RPMI8226 (cell line): ENCODE measurements around the gene ANGPT4.
"Not testable (repeated sequence)": the region's sequence is repeated elsewhere in the genome, so short reads cannot be mapped to it uniquely, and the experiment has no call there.

ENCODE experiments used
- DNase-seq: peaks from one replicate; pipeline ENCODE4 v3.0.0-alpha.2; 2015

ANGPT4 gene

GRCh38 chr20:841568-842546 lies 74.3 kb downstream of the ANGPT4 start:
- no peak for DNase-seq

GRCh38 chr20:840858-841567 lies 75.1 kb downstream of the ANGPT4 start:
- DNase-seq, result no peak

GRCh38 chr20:840503-840857 lies 75.7 kb downstream of the ANGPT4 start:
- no peak for DNase-seq

DNA sequence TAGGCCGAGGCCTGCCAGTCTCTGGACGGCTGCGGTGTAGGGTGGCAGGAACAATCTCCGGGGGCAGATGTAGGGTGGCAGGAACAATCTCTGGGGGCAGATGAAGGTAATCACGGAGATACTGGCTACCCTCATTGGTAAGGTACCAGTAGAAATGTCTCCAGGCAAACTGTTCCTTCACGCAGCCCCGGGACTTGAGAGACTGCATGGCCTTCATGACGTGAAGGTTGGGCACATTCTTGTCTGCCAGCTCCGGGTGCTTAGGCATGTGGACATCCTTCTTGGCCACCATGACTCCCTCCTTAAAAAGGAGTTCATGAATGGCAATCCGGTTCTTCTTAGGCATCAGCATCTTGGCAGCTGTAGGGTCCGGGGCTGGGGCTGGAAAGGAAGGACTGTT lies 76.5 kb downstream of the ANGPT4 start:
- DNase-seq, result no peak

DNA sequence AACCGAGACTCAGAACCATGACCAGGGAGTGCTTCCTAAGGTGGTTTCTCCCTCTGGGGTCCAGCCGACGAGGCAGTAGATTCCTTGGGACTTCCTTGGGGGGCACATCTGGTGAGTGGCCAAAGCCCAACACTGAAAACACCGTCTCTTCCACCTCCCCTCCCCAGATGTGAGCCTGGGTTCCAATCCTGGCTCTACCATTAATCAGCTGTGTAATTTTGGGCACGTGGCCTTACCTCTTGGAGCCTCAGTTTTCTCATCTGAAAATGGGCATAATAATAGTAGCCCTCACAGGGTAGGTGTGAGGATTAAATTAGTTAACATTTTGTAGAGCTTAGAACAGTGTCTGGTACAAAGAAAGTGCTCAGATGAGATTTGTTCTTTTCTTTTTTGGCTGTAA lies 77.1 kb downstream of the ANGPT4 start:
- no peak for DNase-seq

GRCh38 chr20:836190-836589 lies 79.9 kb downstream of the ANGPT4 start:
- no peak for DNase-seq

DNA sequence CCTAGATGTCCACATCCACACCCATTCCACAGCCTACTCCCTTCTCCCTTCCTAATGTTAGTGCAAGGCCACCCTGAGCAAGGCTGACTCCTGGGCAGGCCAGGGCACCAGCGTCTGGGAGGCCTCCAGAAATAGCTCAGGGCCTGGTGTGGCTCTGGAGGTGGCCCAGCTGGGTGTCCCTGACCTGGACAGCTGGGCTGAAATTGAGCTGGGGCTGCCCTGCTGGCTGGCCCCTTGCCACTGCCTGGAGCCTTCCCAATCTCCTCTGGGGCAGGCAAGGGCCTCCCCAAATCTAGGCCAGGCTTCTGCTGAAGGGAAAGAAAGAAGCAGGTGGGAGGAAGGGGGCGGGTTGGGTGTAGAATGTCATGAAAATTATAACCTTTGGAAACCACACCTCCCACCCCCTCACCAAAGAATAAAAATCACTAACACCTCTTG lies 80.5 kb downstream of the ANGPT4 start:
- DNase-seq, result peak; percentile 28

DNA sequence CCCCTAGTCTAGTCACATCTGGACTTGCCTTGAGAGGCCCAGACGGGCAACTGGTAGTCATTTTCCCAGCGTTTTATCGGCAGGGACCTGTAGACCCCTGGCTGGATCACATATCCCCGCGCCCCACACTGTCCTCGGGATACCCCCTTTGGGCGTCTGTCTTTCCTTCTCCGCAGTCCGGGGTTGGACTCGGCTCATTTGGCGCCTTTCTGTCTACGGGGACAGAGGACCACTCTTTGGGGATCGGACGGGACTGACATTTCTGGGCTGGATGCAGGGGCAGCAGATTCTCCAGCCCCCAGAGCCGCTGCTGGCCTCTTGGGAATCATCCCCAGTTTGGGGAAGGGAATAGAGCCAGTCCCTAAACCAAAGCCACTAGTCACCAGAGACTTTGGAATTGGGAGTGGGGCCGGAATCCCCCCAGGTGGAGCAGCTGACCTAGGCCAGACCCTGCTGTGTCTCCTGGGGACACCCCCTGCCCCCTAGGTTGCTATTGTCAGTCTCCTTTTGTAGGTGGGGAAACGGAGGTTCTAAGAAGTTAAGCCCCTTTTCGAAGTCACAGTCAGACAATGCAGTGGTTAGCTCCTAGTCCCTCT lies 81.9 kb downstream of the ANGPT4 start:
- DNase-seq, result no peak

DNA sequence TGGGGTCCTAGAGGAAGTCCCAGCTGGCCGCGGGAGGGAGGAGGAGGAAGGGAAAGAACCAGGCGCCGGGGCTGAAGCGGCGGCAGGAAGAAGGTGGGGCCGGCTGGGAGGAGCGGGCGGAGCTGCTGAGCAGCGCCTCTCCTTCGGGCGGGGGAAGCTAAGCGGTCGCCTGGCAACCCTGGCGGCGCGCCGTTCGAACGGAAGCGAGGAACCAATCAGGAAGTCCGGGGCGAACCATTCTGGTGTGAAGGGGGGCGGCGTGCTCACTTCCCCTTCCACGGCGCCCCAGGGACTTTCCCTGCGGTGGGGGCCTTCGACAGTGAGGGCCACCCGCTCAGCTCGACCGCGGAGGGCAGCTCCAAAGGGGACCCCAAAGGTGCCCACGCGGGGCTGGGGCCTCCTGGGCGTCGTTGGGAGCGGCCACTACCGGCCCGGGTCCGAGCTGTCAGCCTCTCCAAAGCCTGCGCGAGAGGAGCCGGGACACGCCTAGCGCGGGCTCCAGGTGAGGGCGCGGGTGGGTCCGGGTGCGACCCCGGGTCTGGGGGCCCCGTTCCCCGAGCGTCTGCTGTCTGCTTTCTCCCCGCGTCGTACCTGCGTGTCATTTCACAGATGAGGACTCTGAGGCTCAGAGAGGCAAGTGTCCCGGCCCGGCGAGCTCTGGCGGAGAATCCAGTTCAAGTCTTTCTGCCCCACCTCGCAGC lies 82.5 kb downstream of the ANGPT4 start, which contains the start of gene FAM110A:
FAM110A (plus strand) TSS at position 266 of the 701 bp plus-strand sequence. CDS start 11,090 bp downstream, outside the sequence.
- peak; percentile 97 for DNase-seq

GRCh38 chr20:833121-833449 lies 83.0 kb downstream of the ANGPT4 start:
- no peak for DNase-seq

DNA sequence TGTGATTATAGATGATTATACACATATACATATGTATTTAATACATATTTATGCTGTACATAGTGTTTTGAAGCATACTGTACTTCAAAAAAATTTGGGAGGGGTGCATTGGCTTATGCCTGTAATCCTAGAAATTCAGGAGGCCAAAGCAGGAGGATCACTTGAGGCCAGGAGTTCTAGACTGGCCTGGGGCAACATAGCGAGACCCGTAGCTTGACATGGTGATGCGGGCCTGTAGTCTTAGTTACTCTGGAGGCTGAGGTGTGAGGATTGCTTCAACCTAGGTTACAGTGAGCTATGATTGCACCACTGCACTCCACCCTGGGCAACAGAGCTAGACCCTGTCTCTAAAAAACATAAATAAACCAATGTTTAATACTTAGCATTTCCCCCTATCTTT lies 84.2 kb downstream of the ANGPT4 start:
- DNase-seq, result no peak

GRCh38 chr20:831251-831650 lies 84.9 kb downstream of the ANGPT4 start:
- no peak for DNase-seq

- no peak for DNase-seq
These were observed 86.1 kb downstream of the ANGPT4 start for GRCh38 chr20:830011-830521.

DNA sequence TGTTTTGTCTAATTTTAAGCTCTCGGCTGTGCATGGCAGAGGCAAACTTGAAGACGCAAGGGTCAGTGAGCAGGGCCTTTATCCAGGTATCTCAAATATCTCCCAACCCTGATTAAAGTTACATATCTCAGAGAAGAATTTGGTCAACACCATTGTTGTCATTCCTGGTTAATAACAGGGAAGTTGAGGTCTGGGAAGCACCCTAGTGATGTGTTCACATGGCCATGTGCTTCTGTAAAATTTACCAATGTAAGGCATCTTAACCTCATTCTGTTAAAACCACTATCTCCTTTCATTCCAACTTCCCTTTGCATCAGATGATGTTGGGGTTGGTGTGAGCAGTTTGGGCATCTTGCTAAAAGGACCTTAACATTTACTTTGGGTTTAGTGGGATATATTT lies 86.6 kb downstream of the ANGPT4 start:
- no peak for DNase-seq

DNA sequence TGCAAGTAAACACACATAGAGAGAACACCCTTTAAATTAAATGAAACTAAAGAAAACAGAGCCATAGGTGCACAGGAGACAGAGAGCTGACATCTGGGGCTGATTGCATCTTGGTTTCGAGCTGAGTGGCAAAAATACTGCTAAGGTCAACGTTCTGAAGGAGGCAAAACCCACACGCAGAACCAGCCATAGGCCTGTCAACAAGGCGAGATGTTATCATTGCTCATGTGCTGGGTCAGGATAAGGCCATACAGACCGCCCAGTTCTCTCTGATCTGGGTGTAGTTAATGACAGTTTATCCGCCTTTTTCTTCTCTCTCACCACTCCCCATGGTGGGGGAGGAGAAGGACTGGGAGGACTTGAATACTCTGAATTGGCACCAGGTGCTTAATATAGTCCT lies 87.1 kb downstream of the ANGPT4 start:
- DNase-seq, result peak; percentile 92

DNA sequence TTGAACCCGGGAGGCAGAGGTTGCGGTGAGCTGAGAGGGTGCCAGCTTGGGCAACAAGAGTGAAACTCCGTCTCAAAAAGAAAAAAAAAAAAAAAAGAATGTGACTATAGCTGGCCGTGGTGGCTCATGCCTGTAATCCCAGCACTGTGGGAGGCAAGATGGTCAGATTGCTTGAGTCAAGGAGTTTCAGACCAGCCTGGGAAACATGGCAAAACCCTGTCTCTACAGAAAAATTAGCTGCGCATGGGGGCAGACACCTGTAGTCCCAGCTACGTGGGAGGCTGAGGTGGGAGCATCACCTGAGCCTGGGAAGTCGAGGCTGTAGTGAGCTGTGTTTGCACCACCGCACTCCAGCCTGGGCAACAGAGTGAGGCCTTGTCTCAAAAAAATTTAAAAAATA lies 88.2 kb downstream of the ANGPT4 start:
- not testable (repeated sequence) for DNase-seq

DNA sequence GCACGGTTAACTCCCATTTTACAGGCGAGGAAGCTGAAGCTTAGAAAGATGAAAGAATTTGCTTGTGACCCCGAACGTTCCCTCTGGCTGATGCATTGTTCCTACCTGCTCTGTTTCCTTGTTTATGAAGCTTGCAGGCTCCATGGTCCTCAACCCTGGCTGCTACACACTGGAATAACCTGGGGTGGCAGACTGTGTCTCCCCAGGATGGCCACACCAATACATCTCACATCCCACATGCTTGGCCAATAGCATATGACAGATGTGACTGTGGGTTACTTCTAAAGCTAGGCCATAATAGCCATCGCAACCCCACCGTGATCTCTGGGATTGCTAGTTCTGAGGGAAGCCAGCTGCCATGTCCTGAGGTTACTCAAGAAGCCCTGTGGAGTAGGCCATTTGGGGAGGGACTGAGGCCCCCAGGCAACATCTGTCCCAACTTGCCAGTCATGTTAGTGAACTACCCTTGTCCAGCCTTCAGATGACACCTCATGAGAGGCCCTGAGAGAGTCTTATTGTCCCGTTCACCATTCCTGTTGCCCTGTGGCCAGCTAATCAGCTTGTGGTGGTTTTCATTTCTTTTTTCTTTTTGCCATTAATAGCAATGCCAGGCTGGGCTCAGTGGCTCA lies 89.3 kb downstream of the ANGPT4 start:
- DNase-seq, result no peak

GRCh38 chr20:825710-826421 lies 90.3 kb downstream of the ANGPT4 start:
- no peak for DNase-seq

GRCh38 chr20:824916-825315 lies 91.2 kb downstream of the ANGPT4 start:
- no peak for DNase-seq

- DNase-seq, result no peak
These were observed 91.6 kb downstream of the ANGPT4 start for GRCh38 chr20:824490-824889.

- no peak for DNase-seq
These were observed 92.6 kb downstream of the ANGPT4 start for GRCh38 chr20:823574-823902.
